Smooth muscle cell of the brain vasculature (primary cell): Measurements from ENCODE around the gene MTERF1.

ENCODE experiments used
- DNase-seq: peaks from one replicate; pipeline ENCODE4 v3.0.0-alpha.2; 2012; ENCODE audit warnings: low read depth, low spot score

MTERF1 gene

DNA sequence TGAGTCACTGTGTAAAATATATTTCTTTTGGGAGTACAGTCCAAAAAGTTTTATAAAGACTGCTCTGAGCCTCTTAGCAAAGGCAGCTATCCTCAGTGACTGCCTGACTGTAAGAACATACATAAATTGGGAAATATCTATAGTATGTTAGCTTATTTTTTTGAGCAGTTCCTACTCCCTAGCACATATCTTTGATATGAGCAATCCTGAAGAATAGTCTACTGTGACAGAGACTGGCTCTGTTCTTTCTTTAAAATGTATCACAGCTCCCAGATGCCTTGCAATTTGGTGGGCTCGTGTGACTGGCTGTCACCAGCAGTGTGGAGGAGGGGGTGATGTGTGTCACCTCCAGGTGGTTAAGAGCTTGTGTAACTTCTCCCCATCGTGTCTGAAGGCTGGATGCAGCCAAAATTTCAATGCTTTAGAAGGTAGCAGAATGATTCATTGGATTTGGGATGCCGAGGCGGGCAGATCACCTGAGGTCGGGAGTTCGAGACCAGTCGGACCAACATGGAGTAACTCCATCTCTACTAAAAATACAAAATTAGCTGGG is 47.9 kb downstream of the MTERF1 start:
- no peak for DNase-seq

DNA sequence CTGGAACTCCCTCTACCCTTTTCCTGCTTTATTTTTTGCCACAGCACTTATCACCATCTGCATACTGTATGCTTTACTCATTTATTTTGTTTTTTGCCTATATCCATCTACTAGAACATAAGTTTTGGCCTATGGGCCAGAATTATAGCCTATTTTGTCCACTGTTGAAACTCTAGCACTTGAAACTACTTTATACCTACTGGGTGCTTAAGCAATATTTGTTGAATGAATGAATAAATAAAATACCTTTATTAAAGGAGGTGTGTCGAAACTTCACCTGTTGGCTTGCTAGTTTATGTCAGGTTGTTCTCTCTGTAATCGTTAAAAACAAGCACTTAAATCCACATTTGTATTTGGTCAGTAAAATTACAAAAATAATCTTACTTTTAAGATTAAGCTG is 53.3 kb downstream of the MTERF1 start:
- DNase-seq: no peak

DNA sequence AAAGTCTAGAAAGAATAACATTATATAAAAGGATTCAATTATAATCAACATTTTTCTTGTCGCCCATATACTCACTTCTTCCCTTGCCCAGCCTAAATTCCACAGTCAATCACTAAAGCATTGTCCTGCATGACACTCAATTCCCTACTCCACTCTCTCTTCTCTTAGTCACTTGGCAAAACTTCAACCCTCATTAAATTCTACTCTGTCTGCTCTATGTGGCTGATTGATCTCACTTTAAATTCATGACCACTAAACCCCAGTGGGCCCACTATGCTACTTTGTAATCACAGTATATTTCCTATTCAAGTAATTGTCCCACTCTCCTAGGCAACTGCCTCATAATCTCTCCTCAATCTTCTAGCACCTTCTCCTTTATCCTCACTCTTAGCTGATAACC is 54.1 kb downstream of the MTERF1 start:
- DNase-seq: no peak

DNA sequence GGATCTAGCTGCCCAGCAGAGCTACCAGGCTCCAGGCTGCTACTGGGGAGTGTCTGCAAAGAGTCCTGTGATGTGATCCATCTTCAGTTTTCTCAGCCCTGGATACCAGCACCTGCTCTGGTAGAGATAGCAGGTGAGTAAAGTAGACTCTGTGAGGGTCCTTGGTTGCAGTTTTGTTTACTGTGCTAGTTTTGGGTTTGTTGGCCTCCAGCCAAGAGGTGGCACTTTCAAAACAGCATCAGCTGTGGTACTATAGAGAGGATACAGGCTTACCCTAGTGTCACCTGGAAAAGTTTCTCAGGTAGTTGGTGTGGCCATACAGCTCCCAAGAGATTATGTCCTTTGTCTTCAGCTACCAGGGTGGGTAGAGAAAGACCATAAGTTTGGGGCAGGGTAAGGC is 56.3 kb downstream of the MTERF1 start:
- DNase-seq: no peak
